ENCODE measurements around the gene USP46. TPM values are rescaled to one million over a fixed set of nuclear protein-coding genes. Genes with fewer than 3 reads are reported as not detected.

The USP46 gene
- polyA plus RNA-seq, 1 experiment: 12.5 TPM

DNA sequence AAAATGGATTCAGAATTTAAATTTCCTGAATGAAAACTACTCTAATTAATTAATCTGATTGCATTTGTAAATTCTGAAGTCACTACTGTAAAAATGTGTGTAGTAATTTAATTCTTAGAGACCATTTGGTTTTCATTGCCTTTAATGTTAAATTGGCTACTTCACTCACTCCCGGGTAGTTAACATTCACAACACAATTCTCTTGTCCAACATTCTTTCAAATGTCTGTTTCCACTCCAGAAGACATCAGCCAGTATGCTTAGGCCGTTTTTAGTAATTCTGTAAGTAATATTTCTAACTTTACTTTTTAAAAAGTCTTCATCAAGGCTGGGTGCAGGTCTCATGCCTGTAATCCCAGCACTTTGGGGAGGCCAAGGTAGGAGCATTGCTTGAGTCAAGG is 21.3 kb upstream of the USP46 start:
- H3K27me3 ChIP-seq (ENCODE audit: control insufficient read depth, insufficient read depth, low read length): 0 out of 2 replicates have a peak, but pooled peaks cover 6% of the 10 kb centered on the region
- CTCF ChIA-PET: no interaction called here
- no peak for DNase-seq (ENCODE audit: low read depth)
- TF ChIP-seq, protein P1, sequence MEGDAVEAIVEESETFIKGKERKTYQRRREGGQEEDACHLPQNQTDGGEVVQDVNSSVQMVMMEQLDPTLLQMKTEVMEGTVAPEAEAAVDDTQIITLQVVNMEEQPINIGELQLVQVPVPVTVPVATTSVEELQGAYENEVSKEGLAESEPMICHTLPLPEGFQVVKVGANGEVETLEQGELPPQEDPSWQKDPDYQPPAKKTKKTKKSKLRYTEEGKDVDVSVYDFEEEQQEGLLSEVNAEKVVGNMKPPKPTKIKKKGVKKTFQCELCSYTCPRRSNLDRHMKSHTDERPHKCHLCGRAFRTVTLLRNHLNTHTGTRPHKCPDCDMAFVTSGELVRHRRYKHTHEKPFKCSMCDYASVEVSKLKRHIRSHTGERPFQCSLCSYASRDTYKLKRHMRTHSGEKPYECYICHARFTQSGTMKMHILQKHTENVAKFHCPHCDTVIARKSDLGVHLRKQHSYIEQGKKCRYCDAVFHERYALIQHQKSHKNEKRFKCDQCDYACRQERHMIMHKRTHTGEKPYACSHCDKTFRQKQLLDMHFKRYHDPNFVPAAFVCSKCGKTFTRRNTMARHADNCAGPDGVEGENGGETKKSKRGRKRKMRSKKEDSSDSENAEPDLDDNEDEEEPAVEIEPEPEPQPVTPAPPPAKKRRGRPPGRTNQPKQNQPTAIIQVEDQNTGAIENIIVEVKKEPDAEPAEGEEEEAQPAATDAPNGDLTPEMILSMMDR (IDR thresholded peaks at IDR 0.05; ENCODE audit: insufficient read depth, low read depth, low read length): no peak
- H3K4me3 ChIP-seq (ENCODE audit: low read depth, low read length): no peak overlapping the region
- H3K36me3 ChIP-seq (ENCODE audit: control insufficient read depth, insufficient read depth, low read length): no peaks in the 10 kb centered on the region
- POLR2A ChIA-PET: no interaction called here

DNA sequence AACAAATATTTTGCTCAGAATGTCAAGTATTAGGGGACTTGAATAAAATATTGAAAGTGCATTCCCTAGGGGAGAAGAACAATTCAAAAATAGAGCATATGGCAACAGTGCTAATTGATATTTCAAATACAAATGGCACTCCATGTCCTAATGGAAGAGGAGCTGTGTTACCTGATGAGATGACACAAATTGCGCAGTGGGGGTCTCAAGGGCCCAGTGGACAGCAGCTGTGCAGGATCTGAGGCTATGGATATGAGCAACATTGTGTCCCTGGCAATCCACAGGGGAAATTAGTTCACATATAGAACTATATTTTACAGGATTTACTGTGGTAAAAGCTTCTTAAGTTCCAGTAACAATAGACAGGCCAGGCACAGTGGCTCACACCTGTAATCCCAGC is 17.4 kb upstream of the USP46 start:
- 0 out of 2 replicates have a peak, but pooled peaks cover 2% of the 10 kb centered on the region for H3K27me3 ChIP-seq (ENCODE audit: control insufficient read depth, insufficient read depth, low read length)
- ChIA-PET CTCF (no interaction called here), POLR2A (no interaction called here)
- DNase-seq (ENCODE audit: low read depth): no peak
- no peaks in the 10 kb centered on the region for H3K36me3 ChIP-seq (ENCODE audit: control insufficient read depth, insufficient read depth, low read length)
- TF ChIP-seq, protein P1 (IDR thresholded peaks at IDR 0.05; ENCODE audit: insufficient read depth, low read depth, low read length): no peak
- no peak overlapping the region for H3K4me3 ChIP-seq (ENCODE audit: low read depth, low read length)

DNA sequence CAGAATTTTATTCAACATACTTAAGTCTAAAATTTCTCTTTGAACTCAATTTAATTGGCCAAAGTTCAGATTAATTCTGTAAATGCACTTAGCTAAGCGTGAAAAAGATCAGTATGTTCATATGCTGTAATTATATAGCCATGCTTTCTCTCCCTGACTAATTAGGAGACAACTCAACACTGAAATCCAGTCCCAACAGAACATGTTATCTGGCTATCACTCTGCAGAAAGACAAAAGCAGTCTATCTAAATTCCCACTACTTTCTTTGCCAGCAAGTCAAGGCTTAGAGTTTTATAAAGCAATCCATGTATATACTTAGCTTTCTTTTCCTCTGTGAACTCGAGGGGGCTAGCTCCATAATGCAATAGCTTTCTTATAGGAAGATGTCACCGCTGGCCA is 16.0 kb upstream of the USP46 start:
- ChIA-PET POLR2A (no interaction called here), CTCF (no interaction called here)
- TF ChIP-seq, protein P1 (IDR thresholded peaks at IDR 0.05; ENCODE audit: insufficient read depth, low read depth, low read length): no peak

DNA sequence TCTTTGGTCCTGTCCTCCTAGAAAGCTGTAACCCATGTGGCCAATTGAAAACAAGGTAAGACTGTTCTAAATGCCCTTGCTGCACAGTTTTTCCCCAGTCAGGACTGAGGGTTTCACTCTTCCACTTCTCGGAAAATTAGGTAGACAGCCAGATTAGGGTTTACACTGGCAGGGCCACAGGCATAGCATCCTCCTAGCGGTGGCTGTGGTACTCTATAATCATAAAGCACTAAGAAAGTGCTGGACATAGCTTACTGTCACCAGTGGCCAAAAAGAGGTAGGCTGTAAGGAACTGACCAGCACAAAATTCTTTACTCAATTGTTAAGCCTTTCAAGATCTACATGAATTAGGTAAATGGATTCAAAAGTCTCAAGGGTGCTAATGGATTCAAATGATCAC is 11.6 kb upstream of the USP46 start:
- POLR2A ChIA-PET: interaction anchor here (0.7 kb wide), 1 partner anchor 1563 kb away, joined by 3 read pairs; no protein-coding TSS in a partner anchor
- no peaks in the 10 kb centered on the region for H3K36me3 ChIP-seq (ENCODE audit: control insufficient read depth, insufficient read depth, low read length)
- CTCF ChIA-PET: interaction anchor here (1.0 to 2.1 kb wide), 2 partner anchors 13 to 74 kb away, joined by 6 to 7 read pairs; no protein-coding TSS in a partner anchor
- DNase-seq (ENCODE audit: low read depth): no peak
- TF ChIP-seq, protein P1 (IDR thresholded peaks at IDR 0.05; ENCODE audit: insufficient read depth, low read depth, low read length): 0 out of 2 replicates have a peak, but pooled peaks have one; percentile 15
- no peak overlapping the region for H3K4me3 ChIP-seq (ENCODE audit: low read depth, low read length)
- H3K27me3 ChIP-seq (ENCODE audit: control insufficient read depth, insufficient read depth, low read length): peaks cover 4% of the 10 kb centered on the region; the same call in 1 of the 2 replicates

More for the DNA sequence above, 16.0 kb upstream of the USP46 start:
- Histone ChIP-seq H3K36me3 (ENCODE audit: control insufficient read depth, insufficient read depth, low read length) (no peaks in the 10 kb centered on the region), H3K4me3 (ENCODE audit: low read depth, low read length) (no peak overlapping the region), H3K27me3 (ENCODE audit: control insufficient read depth, insufficient read depth, low read length) (0 out of 2 replicates have a peak, but pooled peaks cover 2% of the 10 kb centered on the region)
- no peak for DNase-seq (ENCODE audit: low read depth)

DNA sequence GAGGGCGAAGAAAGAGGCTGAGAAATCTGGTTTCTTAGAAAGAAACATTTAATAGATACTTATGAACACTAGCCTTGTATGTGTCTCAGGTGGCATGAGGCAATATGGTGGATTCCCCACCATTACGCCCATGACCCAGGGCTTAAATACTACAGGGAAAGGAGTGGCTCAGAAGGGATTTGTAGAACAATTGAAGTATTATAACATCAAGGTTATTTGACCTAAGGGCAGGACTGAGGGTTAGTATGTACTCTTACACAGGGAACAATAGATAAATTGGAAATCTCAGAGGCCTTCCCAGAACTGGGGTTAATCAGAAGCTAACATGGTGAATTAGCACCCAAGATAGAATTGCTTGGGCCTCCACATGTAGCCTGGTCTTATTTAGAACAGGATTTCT is 11.0 kb upstream of the USP46 start:
- TF ChIP-seq, protein P1 (IDR thresholded peaks at IDR 0.05; ENCODE audit: insufficient read depth, low read depth, low read length): no peak
- CTCF ChIA-PET: interaction anchor here (1.0 to 2.1 kb wide), 2 partner anchors 14 to 73 kb away, joined by 6 to 7 read pairs; no protein-coding TSS in a partner anchor

More for the DNA sequence above, 11.0 kb upstream of the USP46 start:
- Histone ChIP-seq H3K4me3 (ENCODE audit: low read depth, low read length) (no peak overlapping the region), H3K36me3 (ENCODE audit: control insufficient read depth, insufficient read depth, low read length) (no peaks in the 10 kb centered on the region), H3K27me3 (ENCODE audit: control insufficient read depth, insufficient read depth, low read length) (peaks cover 4% of the 10 kb centered on the region; the same call in 1 of the 2 replicates)
- POLR2A ChIA-PET: no interaction called here
- DNase-seq (ENCODE audit: low read depth): no peak

Data from BJ (cell line).